ENCODE measurements around the gene IFT57. TPM values are rescaled to one million over a fixed set of nuclear protein-coding genes. Genes with fewer than 3 reads are reported as not detected.

The IFT57 gene
- total and polyA plus RNA-seq, 10 of the 15 experiments (the other 5 are each of a cell fraction or from before 2014, with no cell fraction given), result 1.8 to 25.0 (median 7.5) TPM

- ChIA-PET CTCF (no interaction called here), SMC1A (ENCODE audit: uncharacterized antibody, unreplicated experiment) (no interaction called here), RAD21 (ENCODE audit: unreplicated experiment) (no interaction called here), POLR2A (no interaction called here)
- ATAC-seq, result no peak
- no TSS peak for BruUV-seq (replicated peaks)
- H2AFZ ChIP-seq (ENCODE audit: control insufficient read depth, low read depth, low read length), result no peak overlapping the region
- no peaks in the 10 kb centered on the region; the same call in 1 of the 2 replicates for H3K4me1 ChIP-seq (ENCODE audit: control insufficient read depth, insufficient read depth, low read length)
- H3K4me2 ChIP-seq (ENCODE audit: control insufficient read depth, insufficient read depth), result no peak overlapping the region
- no peak for FAIRE-seq
- H4K20me1 ChIP-seq (ENCODE audit: control insufficient read depth, insufficient read depth), result no peaks in the 10 kb centered on the region
- no peak overlapping the region for H3K9ac ChIP-seq (ENCODE audit: control insufficient read depth, insufficient read depth, low read length)
- no peaks in the 10 kb centered on the region for H3K27me3 ChIP-seq (replicated peaks in 1 of 2; ENCODE audit: control insufficient read depth in 2 of 2, insufficient read depth in 2 of 2, low read length in 1 of 2)
- TF ChIP-seq SIN3A (IDR thresholded peaks at IDR 0.05; ENCODE audit: low read depth, low read length), result no peak
- TF ChIP-seq NRF1 (conservative IDR thresholded peaks at IDR 0.05; ENCODE audit: low read depth, low read length), result no peak
- intact Hi-C loops (cut with micrococcal nuclease; ENCODE audit: unreplicated experiment), result no loop called here
- DNase-seq (ENCODE audit: low read depth, low spot score), result no peak
- no peak overlapping the region for H3K27ac ChIP-seq (ENCODE audit: control insufficient read depth, insufficient read depth)
- in situ Hi-C loops (cut with MboI), result no loop called here
- H3K9me3 ChIP-seq (replicated peaks; ENCODE audit: control insufficient read depth, insufficient read depth, low read length), result no peaks in the 10 kb centered on the region
- no peaks in the 10 kb centered on the region for H3K36me3 ChIP-seq (ENCODE audit: control insufficient read depth in 2 of 2, insufficient read depth in 2 of 2, low read length in 1 of 2)
- WGBS (ENCODE audit: insufficient coverage, insufficient replicate concordance, low lambda C conversion rate, missing lambda C conversion rate), result 100% methylated on average over 2 of the region's 2 CpGs
- no peaks in the 10 kb centered on the region for H3K79me2 ChIP-seq (ENCODE audit: control insufficient read depth, insufficient read depth, low read length)
- no peak overlapping the region for H3K4me3 ChIP-seq
Observed at GRCh38 chr3:108200024-108200423, 22.2 kb downstream of the IFT57 start.

GRCh38 chr3:108191394-108191793, 30.8 kb downstream of the IFT57 start:
- no peaks in the 10 kb centered on the region for H3K4me1 ChIP-seq (ENCODE audit: control insufficient read depth, insufficient read depth, low read length)
- ChIA-PET RAD21 (ENCODE audit: unreplicated experiment) (no interaction called here), SMC1A (ENCODE audit: uncharacterized antibody, unreplicated experiment) (no interaction called here), POLR2A (no interaction called here), CTCF (no interaction called here)
- H3K36me3 ChIP-seq (ENCODE audit: control insufficient read depth in 2 of 2, insufficient read depth in 2 of 2, low read length in 1 of 2), result no peaks in the 10 kb centered on the region
- no peaks in the 10 kb centered on the region for H3K27me3 ChIP-seq (replicated peaks in 1 of 2; ENCODE audit: control insufficient read depth in 2 of 2, insufficient read depth in 2 of 2, low read length in 1 of 2)
- no TSS peak for BruUV-seq (replicated peaks)
- intact Hi-C loops (cut with micrococcal nuclease; ENCODE audit: unreplicated experiment) (no loop called here), in situ Hi-C loops (cut with MboI) (no loop called here)
- H3K79me2 ChIP-seq (ENCODE audit: control insufficient read depth, insufficient read depth, low read length), result no peaks in the 10 kb centered on the region
- no peak overlapping the region for H3K4me2 ChIP-seq (ENCODE audit: control insufficient read depth, insufficient read depth)
- TF ChIP-seq POLR2AphosphoS2 (IDR thresholded peaks at IDR 0.05; ENCODE audit: low read depth, low read length) (no peak), NFXL1 (IDR thresholded peaks at IDR 0.05; ENCODE audit: borderline replicate concordance) (no peak), MXI1 (IDR thresholded peaks at IDR 0.05; ENCODE audit: low read depth, low read length) (no peak), CREB1 (IDR thresholded peaks at IDR 0.05; ENCODE audit: low read depth) (no peak), RAD51 (IDR thresholded peaks at IDR 0.05) (no peak)
- no peaks in the 10 kb centered on the region for H4K20me1 ChIP-seq (ENCODE audit: control insufficient read depth, insufficient read depth)
- H3K4me3 ChIP-seq, result no peak overlapping the region
- ATAC-seq (no peak), DNase-seq (ENCODE audit: low read depth, low spot score) (no peak), FAIRE-seq (no peak)
- 89% methylated on average over 4 of the region's 4 CpGs for WGBS (ENCODE audit: insufficient coverage, insufficient replicate concordance, low lambda C conversion rate, missing lambda C conversion rate)
- H2AFZ ChIP-seq (ENCODE audit: control insufficient read depth, low read depth, low read length), result no peak overlapping the region
- H3K9me3 ChIP-seq (replicated peaks; ENCODE audit: control insufficient read depth, insufficient read depth, low read length), result no peaks in the 10 kb centered on the region; the same call in 1 of the 3 replicates
- H3K9ac ChIP-seq (ENCODE audit: control insufficient read depth, insufficient read depth, low read length), result no peak overlapping the region
- H3K27ac ChIP-seq (ENCODE audit: control insufficient read depth, insufficient read depth), result no peak overlapping the region
